Colon (tissue), 2 donors: ENCODE data around the gene TSEN15.
A peak's percentile ranks its signal among the peaks of the same experiment; 100 is the strongest.
"Not testable (repeated sequence)": the region's sequence is repeated elsewhere in the genome, so short reads cannot be mapped to it uniquely, and the experiment has no call there.

Source experiments
- FAIRE-seq: peaks from 2 replicates; lab custom pipeline; 2012; peaks lifted over from hg19 to GRCh38; lab: Jason Lieb, UNC
- donor health status: control.
- donor health status: control.

TSEN15 gene

GRCh38 chr1:184053881-184054280 is 2.4 kb downstream of the TSEN15 start:
- FAIRE-seq: no peak

GRCh38 chr1:184056921-184057555 is 5.5 kb downstream of the TSEN15 start:
- FAIRE-seq: no peak

GRCh38 chr1:184059887-184060286 is 8.4 kb downstream of the TSEN15 start:
- FAIRE-seq: no peak

- FAIRE-seq: no peak
Observed at GRCh38 chr1:184060316-184060715, 8.8 kb downstream of the TSEN15 start.

GRCh38 chr1:184061396-184062003 is 10.0 kb downstream of the TSEN15 start:
- no peak for FAIRE-seq

- FAIRE-seq: no peak
Observed at GRCh38 chr1:184062640-184063286, 11.2 kb downstream of the TSEN15 start.

GRCh38 chr1:184065559-184065958 is 14.0 kb downstream of the TSEN15 start:
- FAIRE-seq: no peak

GRCh38 chr1:184068354-184068753 is 16.8 kb downstream of the TSEN15 start:
- FAIRE-seq: no peak

- no peak for FAIRE-seq
Observed at GRCh38 chr1:184069675-184070074, 18.1 kb downstream of the TSEN15 start.

GRCh38 chr1:184072376-184072775 is 20.8 kb downstream of the TSEN15 start:
- peak; percentile 61 for FAIRE-seq

- FAIRE-seq: no peak
Observed at GRCh38 chr1:184074383-184074782, 22.9 kb downstream of the TSEN15 start.

- peak; percentile 55 for FAIRE-seq
Observed at GRCh38 chr1:184075055-184076029, 23.8 kb downstream of the TSEN15 start.

- FAIRE-seq: no peak
Observed at GRCh38 chr1:184078564-184079249, 27.2 kb downstream of the TSEN15 start.

GRCh38 chr1:184080309-184080708 is 28.8 kb downstream of the TSEN15 start:
- FAIRE-seq: no peak

- FAIRE-seq: no peak
Observed at GRCh38 chr1:184082541-184083415, 31.2 kb downstream of the TSEN15 start.

- FAIRE-seq: no peak
Observed at GRCh38 chr1:184085667-184086066, 34.1 kb downstream of the TSEN15 start.

- FAIRE-seq: no peak
Observed at GRCh38 chr1:184088037-184088436, 36.5 kb downstream of the TSEN15 start.

GRCh38 chr1:184093071-184093470 is 41.5 kb downstream of the TSEN15 start:
- no peak for FAIRE-seq

GRCh38 chr1:184096005-184096404 is 44.5 kb downstream of the TSEN15 start:
- no peak for FAIRE-seq

GRCh38 chr1:184096580-184096979 is 45.0 kb downstream of the TSEN15 start:
- FAIRE-seq: not testable (repeated sequence)

- no peak for FAIRE-seq
Observed at GRCh38 chr1:184101141-184101540, 49.6 kb downstream of the TSEN15 start.
